DND-41 (cell line): ENCODE results near the gene SP140.

Source experiments
- ATAC-seq: fragments of 200-7000 bp; cut with Tn5 transposase; 3 replicates; pipeline ENCODE4 v1.9.1; 2021; ENCODE audit warnings: low read depth; ENCODE audit not compliant: insufficient read depth
- DNase-seq: peaks from one replicate; pipeline ENCODE4 v3.0.0-alpha.2; 2020
- H2AFZ ChIP-seq: 2 replicates; pipeline ENCODE4 v1.6.0; 2012; ENCODE audit warnings: low read depth, low read length
- H3K27ac ChIP-seq: 2 replicates; pipeline ENCODE4 v1.5.1; 2012; ENCODE audit warnings: low read length, inconsistent platforms
- H3K27me3 ChIP-seq: fragments of 200-600 bp; sonication (generic); 2 replicates; pipeline ENCODE4 v1.6.0; 2012; ENCODE audit warnings: low read length, mild to moderate bottlenecking, inconsistent platforms; ENCODE audit not compliant: insufficient read depth, poor library complexity
- H3K36me3 ChIP-seq: 2 replicates; pipeline ENCODE4 v1.5.1; 2012; ENCODE audit warnings: low read length, inconsistent platforms; ENCODE audit not compliant: insufficient read depth
- H3K4me1 ChIP-seq: 2 replicates; pipeline ENCODE4 v1.5.1; 2012; ENCODE audit warnings: mild to moderate bottlenecking, low read length; ENCODE audit not compliant: insufficient read depth
- H3K4me2 ChIP-seq: 2 replicates; pipeline ENCODE4 v1.6.0; 2012; ENCODE audit warnings: mild to moderate bottlenecking, moderate library complexity, low read length, inconsistent platforms; ENCODE audit not compliant: insufficient read depth
- H3K4me3 ChIP-seq, 2 experiments: fragments of 200-600 bp in 1 of 2; shearing (Covaris generic) in 1 of 2; 2 replicates each; pipeline ENCODE4 v1.5.1; 2012 to 2016; ENCODE audit warnings: inconsistent platforms in 2 of 2, low read length in 2 of 2, mild to moderate bottlenecking in 2 of 2, low read depth in 1 of 2, moderate library complexity in 1 of 2
- H3K79me2 ChIP-seq: 2 replicates; pipeline ENCODE4 v1.6.0; 2012; ENCODE audit warnings: low read length, inconsistent platforms; ENCODE audit not compliant: insufficient read depth
- H3K9ac ChIP-seq: 2 replicates; pipeline ENCODE4 v1.6.0; 2012; ENCODE audit warnings: low read depth, mild to moderate bottlenecking, inconsistent platforms, low read length, moderate library complexity
- H3K9me3 ChIP-seq: 2 replicates; pipeline ENCODE4 v1.5.1; 2012; ENCODE audit warnings: low read length, moderate library complexity, mild to moderate bottlenecking, inconsistent platforms; ENCODE audit not compliant: insufficient read depth, severe bottlenecking
- H4K20me1 ChIP-seq: 2 replicates; pipeline ENCODE4 v1.6.0; 2012; ENCODE audit warnings: low read length; ENCODE audit not compliant: insufficient read depth
- CTCF ChIP-seq: IDR thresholded peaks from 2 replicates; pipeline ENCODE4 v1.5.1; 2012; ENCODE audit warnings: borderline replicate concordance, low read length, moderate library complexity, mild to moderate bottlenecking; ENCODE audit not compliant: poor library complexity, severe bottlenecking; ENCODE audit errors: extremely low read depth
- EZH2 ChIP-seq: IDR thresholded peaks from 3 replicates; pipeline ENCODE4 v1.6.1; 2012; ENCODE audit warnings: borderline replicate concordance, low read depth, mild to moderate bottlenecking, moderate library complexity, low read length, inconsistent platforms; ENCODE audit not compliant: severe bottlenecking

Gene SP140

GRCh38 chr2:230296917-230297316, 71.4 kb downstream of the SP140 start:
- no peak overlapping the region for H3K4me3 ChIP-seq
- no peaks in the 10 kb centered on the region for H3K4me1 ChIP-seq
- no peaks in the 10 kb centered on the region for H3K79me2 ChIP-seq
- H4K20me1 ChIP-seq, result no peaks in the 10 kb centered on the region
- TF ChIP-seq EZH2, result no peak
- H2AFZ ChIP-seq, result no peak overlapping the region
- DNase-seq (no peak), ATAC-seq (no peak)
- no peaks in the 10 kb centered on the region for H3K36me3 ChIP-seq
- H3K27me3 ChIP-seq, result no peaks in the 10 kb centered on the region
- no peak overlapping the region for H3K27ac ChIP-seq
- H3K4me2 ChIP-seq, result no peak overlapping the region
- H3K9ac ChIP-seq, result no peak overlapping the region
- peaks cover 6% of the 10 kb centered on the region for H3K9me3 ChIP-seq

GRCh38 chr2:230299618-230300017, 74.1 kb downstream of the SP140 start:
- H3K9me3 ChIP-seq, result peaks cover 6% of the 10 kb centered on the region
- H3K27me3 ChIP-seq, result no peaks in the 10 kb centered on the region
- DNase-seq, result no peak
- H3K79me2 ChIP-seq, result no peaks in the 10 kb centered on the region
- no peak overlapping the region for H2AFZ ChIP-seq
- H3K36me3 ChIP-seq, result no peaks in the 10 kb centered on the region
- H3K4me3 ChIP-seq, result no peak overlapping the region
- ATAC-seq, result no peak
- no peaks in the 10 kb centered on the region for H3K4me1 ChIP-seq
- H3K27ac ChIP-seq, result no peak overlapping the region
- H4K20me1 ChIP-seq, result no peaks in the 10 kb centered on the region
- no peak overlapping the region for H3K9ac ChIP-seq
- H3K4me2 ChIP-seq, result no peak overlapping the region
- no peak for TF ChIP-seq EZH2
- no peak for TF ChIP-seq CTCF

- no peak overlapping the region for H3K4me2 ChIP-seq
- no peak for TF ChIP-seq CTCF
- TF ChIP-seq EZH2, result no peak
- no peak overlapping the region for H3K9ac ChIP-seq
- no peak overlapping the region for H2AFZ ChIP-seq
- no peak overlapping the region for H3K27ac ChIP-seq
- H3K4me3 ChIP-seq, result no peak overlapping the region
- H3K27me3 ChIP-seq, result no peaks in the 10 kb centered on the region
- H3K79me2 ChIP-seq, result no peaks in the 10 kb centered on the region
- ATAC-seq, result no peak
- H3K4me1 ChIP-seq, result no peaks in the 10 kb centered on the region
- peaks cover 17% of the 10 kb centered on the region for H3K9me3 ChIP-seq
- no peaks in the 10 kb centered on the region for H4K20me1 ChIP-seq
- no peaks in the 10 kb centered on the region for H3K36me3 ChIP-seq
- no peak for DNase-seq
These were observed 80.1 kb downstream of the SP140 start for GRCh38 chr2:230305416-230306275.

DNA sequence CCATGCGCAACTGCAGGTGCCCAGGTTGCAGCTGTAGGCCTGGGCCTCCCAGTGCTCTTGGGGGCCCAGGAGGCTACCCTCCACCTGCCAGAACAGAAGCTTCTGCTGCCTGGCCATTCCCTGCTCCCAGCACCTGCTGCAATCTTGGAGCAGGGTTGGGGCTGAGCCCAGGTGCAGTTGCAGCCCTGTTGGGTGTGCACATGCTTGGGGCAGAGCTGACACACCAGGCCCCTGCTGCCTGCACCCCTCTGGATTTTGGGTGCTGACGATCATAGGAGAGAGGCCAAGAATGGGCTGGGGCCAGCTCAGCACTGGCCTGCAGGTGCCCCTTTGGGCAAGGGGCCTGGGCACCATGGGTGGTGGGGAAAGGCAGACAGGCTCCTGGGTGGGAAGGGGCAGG, 80.9 kb downstream of the SP140 start:
- Histone ChIP-seq H3K4me3 (no peak overlapping the region), H3K36me3 (no peaks in the 10 kb centered on the region), H3K4me1 (no peaks in the 10 kb centered on the region), H3K27ac (no peak overlapping the region), H3K27me3 (no peaks in the 10 kb centered on the region), H3K4me2 (no peak overlapping the region), H3K79me2 (no peaks in the 10 kb centered on the region), H3K9ac (no peak overlapping the region), H3K9me3 (peaks cover 17% of the 10 kb centered on the region), H4K20me1 (no peaks in the 10 kb centered on the region), H2AFZ (no peak overlapping the region)
- no peak for ATAC-seq
- DNase-seq, result no peak
- TF ChIP-seq CTCF, result no peak
- no peak for TF ChIP-seq EZH2
